Measurements from ENCODE around the gene IGFBP7.
"Not testable (repeated sequence)": the region's sequence is repeated elsewhere in the genome, so short reads cannot be mapped to it uniquely, and the experiment has no call there.

IGFBP7 gene

GRCh38 chr4:57064120-57064519 lies 46.1 kb downstream of the IGFBP7 start:
- Histone ChIP-seq H3F3A (ENCODE audit: low read depth) (no peaks in the 10 kb centered on the region), H3K4me2 (ENCODE audit: low read depth, low read length, poor library complexity, severe bottlenecking) (no peak overlapping the region), H3K9ac (ENCODE audit: low read depth, low read length, poor library complexity, severe bottlenecking) (no peak overlapping the region), H3K27me3 (ENCODE audit: insufficient read depth, low read length, poor library complexity, severe bottlenecking) (no peaks in the 10 kb centered on the region), H2AFZ (ENCODE audit: low read length) (no peak overlapping the region), H3K9me3 (ENCODE audit: insufficient read depth, low read depth, low read length) (no peaks in the 10 kb centered on the region), H3K79me2 (ENCODE audit: insufficient read depth, low read length) (no peaks in the 10 kb centered on the region), H3K4me3 (ENCODE audit: low read length, poor library complexity, severe bottlenecking) (no peak overlapping the region), H3K9me2 (replicated peaks; ENCODE audit: low read depth, low read length) (no peaks in the 10 kb centered on the region), H4K20me1 (ENCODE audit: insufficient read depth, low read length, poor library complexity, severe bottlenecking) (no peaks in the 10 kb centered on the region), H3K4me1 (ENCODE audit: insufficient read depth, low read length, poor library complexity, severe bottlenecking) (no peaks in the 10 kb centered on the region), H3K36me3 (ENCODE audit: insufficient read depth, low read length) (no peaks in the 10 kb centered on the region)
- TF ChIP-seq EZH2phosphoT487 (IDR thresholded peaks at IDR 0.05; ENCODE audit: borderline replicate concordance): no peak
- TF ChIP-seq CTCF (conservative IDR thresholded peaks at IDR 0.05; ENCODE audit: low read length): no peak

- Histone ChIP-seq H3K9me2 (replicated peaks; ENCODE audit: low read depth, low read length) (no peaks in the 10 kb centered on the region), H4K20me1 (ENCODE audit: insufficient read depth, low read length, poor library complexity, severe bottlenecking) (no peaks in the 10 kb centered on the region), H3K9ac (ENCODE audit: low read depth, low read length, poor library complexity, severe bottlenecking) (no peak overlapping the region), H3K4me1 (ENCODE audit: insufficient read depth, low read length, poor library complexity, severe bottlenecking) (no peaks in the 10 kb centered on the region), H3K4me3 (ENCODE audit: low read length, poor library complexity, severe bottlenecking) (no peak overlapping the region), H3K9me3 (ENCODE audit: insufficient read depth, low read depth, low read length) (no peaks in the 10 kb centered on the region), H3K27me3 (ENCODE audit: insufficient read depth, low read length, poor library complexity, severe bottlenecking) (no peaks in the 10 kb centered on the region), H2AFZ (ENCODE audit: low read length) (no peak overlapping the region), H3K4me2 (ENCODE audit: low read depth, low read length, poor library complexity, severe bottlenecking) (no peak overlapping the region), H3K79me2 (ENCODE audit: insufficient read depth, low read length) (no peaks in the 10 kb centered on the region), H3F3A (ENCODE audit: low read depth) (no peaks in the 10 kb centered on the region), H3K36me3 (ENCODE audit: insufficient read depth, low read length) (no peaks in the 10 kb centered on the region)
- TF ChIP-seq EZH2phosphoT487 (IDR thresholded peaks at IDR 0.05; ENCODE audit: borderline replicate concordance): no peak
- no peak for TF ChIP-seq CTCF (conservative IDR thresholded peaks at IDR 0.05; ENCODE audit: low read length)
These were observed 46.7 kb downstream of the IGFBP7 start for GRCh38 chr4:57063518-57063917.

- H3K27me3 ChIP-seq (ENCODE audit: insufficient read depth, low read length, poor library complexity, severe bottlenecking): no peaks in the 10 kb centered on the region
- TF ChIP-seq EZH2phosphoT487 (IDR thresholded peaks at IDR 0.05; ENCODE audit: borderline replicate concordance) (no peak), CTCF (conservative IDR thresholded peaks at IDR 0.05; ENCODE audit: low read length) (no peak)
These were observed 48.8 kb downstream of the IGFBP7 start for GRCh38 chr4:57061395-57061794.

GRCh38 chr4:57060717-57061067 lies 49.5 kb downstream of the IGFBP7 start:
- H3K9me3 ChIP-seq (ENCODE audit: insufficient read depth, low read depth, low read length); H3K4me1 ChIP-seq (ENCODE audit: insufficient read depth, low read length, poor library complexity, severe bottlenecking); H4K20me1 ChIP-seq (ENCODE audit: insufficient read depth, low read length, poor library complexity, severe bottlenecking); H3F3A ChIP-seq (ENCODE audit: low read depth); H3K27me3 ChIP-seq (ENCODE audit: insufficient read depth, low read length, poor library complexity, severe bottlenecking); H2AFZ ChIP-seq (ENCODE audit: low read length); H3K4me2 ChIP-seq (ENCODE audit: low read depth, low read length, poor library complexity, severe bottlenecking); H3K36me3 ChIP-seq (ENCODE audit: insufficient read depth, low read length); H3K4me3 ChIP-seq (ENCODE audit: low read length, poor library complexity, severe bottlenecking); H3K79me2 ChIP-seq (ENCODE audit: insufficient read depth, low read length); H3K9ac ChIP-seq (ENCODE audit: low read depth, low read length, poor library complexity, severe bottlenecking); H3K9me2 ChIP-seq (replicated peaks; ENCODE audit: low read depth, low read length): not testable (repeated sequence)

More at GRCh38 chr4:57061395-57061794, 48.8 kb downstream of the IGFBP7 start:
- Histone ChIP-seq H3K36me3 (ENCODE audit: insufficient read depth, low read length) (no peaks in the 10 kb centered on the region), H2AFZ (ENCODE audit: low read length) (no peak overlapping the region), H3K4me2 (ENCODE audit: low read depth, low read length, poor library complexity, severe bottlenecking) (no peak overlapping the region), H3K9me2 (replicated peaks; ENCODE audit: low read depth, low read length) (no peaks in the 10 kb centered on the region), H3F3A (ENCODE audit: low read depth) (no peaks in the 10 kb centered on the region), H3K9me3 (ENCODE audit: insufficient read depth, low read depth, low read length) (no peaks in the 10 kb centered on the region), H3K4me1 (ENCODE audit: insufficient read depth, low read length, poor library complexity, severe bottlenecking) (no peaks in the 10 kb centered on the region), H3K4me3 (ENCODE audit: low read length, poor library complexity, severe bottlenecking) (no peak overlapping the region), H3K9ac (ENCODE audit: low read depth, low read length, poor library complexity, severe bottlenecking) (no peak overlapping the region), H3K79me2 (ENCODE audit: insufficient read depth, low read length) (no peaks in the 10 kb centered on the region), H4K20me1 (ENCODE audit: insufficient read depth, low read length, poor library complexity, severe bottlenecking) (no peaks in the 10 kb centered on the region)
